Activated T-helper 1 cell treated with anti-CD3 and anti-CD28 coated beads, Interleukin-12 subunit alpha, Interleukin-12 subunit beta, Interleukin-2, Interleukin-4 antibody, amounts not matched to agents 30 ng/mL and 10 ng/mL and 1 ng/mL, durations not matched to agents 14 hours and 24 hours and 36 hours (primary cell): ENCODE data around the gene TDRD1. TPM values are rescaled to one million over a fixed set of nuclear protein-coding genes. Genes with fewer than 3 reads are reported as not detected.

Experiments used
- DNase-seq: peaks from one replicate; pipeline ENCODE4 v3.0.0; 2021; ENCODE audit warnings: low spot score
- H3K27ac Mint-ChIP-seq: one replicate; pipeline ENCODE4 v1.8.0; 2021; ENCODE audit warnings: mild to moderate bottlenecking, mixed read lengths
- H3K27me3 Mint-ChIP-seq: one replicate; pipeline ENCODE4 v1.8.0; 2022; ENCODE audit warnings: mild to moderate bottlenecking, moderate library complexity, mixed read lengths; ENCODE audit not compliant: insufficient read depth
- H3K36me3 Mint-ChIP-seq: one replicate; pipeline ENCODE4 v1.8.0; 2021; ENCODE audit warnings: low read depth, mixed read lengths
- H3K4me1 Mint-ChIP-seq: one replicate; pipeline ENCODE4 v1.8.0; 2021; ENCODE audit warnings: low read depth, mixed read lengths
- H3K4me3 Mint-ChIP-seq: one replicate; pipeline ENCODE4 v1.8.0; 2021; ENCODE audit warnings: mild to moderate bottlenecking, moderate library complexity, mixed read lengths
- H3K9me3 Mint-ChIP-seq: one replicate; pipeline ENCODE4 v1.8.0; 2021; ENCODE audit warnings: mixed read lengths
- intact Hi-C: fragments of 100-400 bp; cut with micrococcal nuclease; formaldehyde crosslinking; loops from one replicate; pipeline ENCODE4 v1.15.1; 2024
- total RNA-seq: library from RNA; stranded (reverse); gene quantifications from 2 replicates; pipeline ENCODE4 v1.2.3, GENCODE V29; 2022

The TDRD1 gene
- total RNA-seq, 1 donor from 2014 or later: 0.13 TPM

DNA sequence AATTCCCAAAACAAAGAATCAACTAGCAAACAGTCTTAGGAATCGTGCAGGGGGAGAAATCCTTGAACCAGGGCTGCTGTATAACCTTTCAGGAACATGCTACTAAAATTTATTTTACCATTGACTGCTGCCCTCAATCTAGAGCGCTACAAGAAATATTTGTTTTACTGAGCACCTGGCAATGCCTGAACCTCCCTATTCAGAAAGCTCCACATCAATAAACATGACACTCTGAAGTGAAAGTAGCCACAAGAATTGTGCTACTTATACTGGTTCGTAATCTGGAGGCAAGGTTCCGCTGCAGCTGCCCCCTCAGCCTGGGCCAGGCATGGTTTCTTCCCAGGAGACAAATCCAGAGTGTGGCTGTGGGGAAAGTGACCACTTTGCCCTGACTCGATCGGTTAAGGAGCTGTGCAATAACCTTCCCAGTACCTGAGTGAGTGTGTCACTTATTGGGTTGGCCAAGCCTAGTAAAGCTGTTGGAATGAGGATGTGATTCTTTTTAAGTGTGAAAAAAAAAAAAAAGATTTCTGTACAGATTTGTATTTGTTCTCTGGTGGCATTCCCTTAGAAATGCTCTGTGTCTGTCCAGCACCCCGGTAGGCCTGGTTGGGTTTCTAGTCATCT is 67.6 kb downstream of the TDRD1 start:
- Mint-ChIP-seq H3K9me3 (no peaks in the 10 kb centered on the region), H3K27ac (no peak overlapping the region), H3K27me3 (peaks cover 17% of the 10 kb centered on the region), H3K4me1 (no peaks in the 10 kb centered on the region), H3K4me3 (no peak overlapping the region), H3K36me3 (no peaks in the 10 kb centered on the region)
- intact Hi-C loops: no loop called here
- no peak for DNase-seq

DNA sequence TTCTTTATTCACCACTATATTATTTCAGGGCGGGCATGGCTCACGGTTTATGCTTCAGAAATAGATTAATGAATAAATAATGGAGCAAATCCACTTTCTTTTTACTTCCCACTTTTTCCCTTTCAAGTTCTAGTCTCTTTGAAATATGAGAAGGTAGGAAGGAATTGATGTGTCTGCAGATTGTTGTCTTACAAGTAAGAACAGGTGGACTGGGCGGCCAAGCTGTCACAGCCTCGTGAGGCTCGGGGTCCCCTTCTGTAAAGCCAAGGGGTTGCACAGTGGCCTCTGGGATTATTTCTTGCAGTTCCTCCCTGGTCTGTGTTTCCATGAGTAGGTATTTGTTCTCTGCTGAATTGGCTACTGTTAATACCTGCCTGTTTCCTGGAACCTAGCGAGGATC is 71.1 kb downstream of the TDRD1 start:
- no peak for DNase-seq
- H3K27me3 Mint-ChIP-seq: peaks cover 4% of the 10 kb centered on the region

DNA sequence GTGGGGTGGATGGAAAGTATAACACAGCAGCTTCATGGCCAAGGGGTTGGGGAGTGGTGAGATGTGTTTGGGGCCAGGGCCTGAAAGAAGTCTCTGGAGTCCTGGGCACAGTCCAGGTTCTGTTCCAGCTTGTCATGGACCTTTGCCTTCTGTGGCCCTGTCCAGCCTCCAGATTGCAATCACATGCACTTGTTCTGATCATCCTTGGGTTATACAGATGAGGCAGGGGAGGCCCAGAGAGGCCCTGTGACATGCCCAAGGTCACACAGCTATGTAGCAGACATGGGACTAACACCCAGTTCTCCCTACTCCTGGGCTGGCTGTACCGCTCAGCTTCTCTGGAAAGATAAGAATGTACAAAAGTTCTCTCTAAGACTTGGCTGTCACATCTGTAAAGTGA is 71.6 kb downstream of the TDRD1 start:
- Mint-ChIP-seq H3K4me1 (no peaks in the 10 kb centered on the region), H3K9me3 (peaks cover 6% of the 10 kb centered on the region), H3K36me3 (no peaks in the 10 kb centered on the region), H3K4me3 (no peak overlapping the region), H3K27ac (no peak overlapping the region), H3K27me3 (peaks cover 4% of the 10 kb centered on the region)
- no peak for DNase-seq
- intact Hi-C loops: no loop called here

More for the DNA sequence above, 71.1 kb downstream of the TDRD1 start:
- H3K9me3 Mint-ChIP-seq: peaks cover 6% of the 10 kb centered on the region
- no peak overlapping the region for H3K27ac Mint-ChIP-seq
- H3K36me3 Mint-ChIP-seq: no peaks in the 10 kb centered on the region
- no peaks in the 10 kb centered on the region for H3K4me1 Mint-ChIP-seq
- intact Hi-C loops: no loop called here
- H3K4me3 Mint-ChIP-seq: no peak overlapping the region

DNA sequence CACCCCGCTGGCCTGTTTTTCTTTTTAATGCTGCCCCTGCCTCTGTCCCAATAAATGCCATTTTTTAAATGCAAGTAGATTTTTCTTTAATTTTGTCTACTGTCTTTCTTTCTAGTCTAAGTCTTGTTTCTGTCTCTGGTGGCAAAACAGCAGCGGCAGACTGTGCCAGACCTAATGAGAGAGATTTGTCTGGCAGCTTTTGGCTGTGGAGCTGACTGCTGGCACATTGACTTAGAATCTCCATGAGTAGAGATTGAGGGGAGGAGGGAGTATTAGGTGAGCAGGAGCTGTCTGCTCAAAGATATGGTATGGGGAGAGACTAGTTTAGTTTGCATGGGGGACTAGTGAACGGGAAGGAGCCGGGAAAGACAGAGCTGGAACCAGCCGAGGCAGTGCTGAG is 72.9 kb downstream of the TDRD1 start:
- Mint-ChIP-seq H3K27ac (no peak overlapping the region), H3K9me3 (peaks cover 6% of the 10 kb centered on the region), H3K27me3 (peaks cover 2% of the 10 kb centered on the region), H3K4me1 (no peaks in the 10 kb centered on the region), H3K4me3 (no peak overlapping the region), H3K36me3 (no peaks in the 10 kb centered on the region)
- DNase-seq: no peak
- intact Hi-C loops: no loop called here

DNA sequence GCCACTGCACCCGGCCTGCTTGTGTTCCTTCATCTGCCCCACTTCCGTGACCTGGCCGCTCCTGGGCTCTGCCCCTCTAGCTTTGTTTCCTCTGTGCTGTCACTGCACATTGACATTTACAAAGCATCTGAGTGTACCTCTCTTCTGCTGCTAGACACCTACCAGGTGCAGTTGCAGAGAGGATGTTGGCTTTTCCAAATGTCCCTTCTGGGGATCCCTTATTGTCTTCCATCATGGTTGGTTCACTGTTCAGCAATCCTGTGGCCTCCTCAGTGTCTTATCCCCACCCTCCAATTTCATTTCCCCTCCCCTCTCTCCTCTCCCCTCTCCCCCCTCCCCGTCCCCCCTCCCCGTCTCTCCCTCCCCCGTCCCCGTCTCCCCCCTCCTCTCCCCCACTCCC is 73.7 kb downstream of the TDRD1 start:
- Mint-ChIP-seq H3K9me3 (peaks cover 6% of the 10 kb centered on the region), H3K4me1 (no peaks in the 10 kb centered on the region), H3K36me3 (no peaks in the 10 kb centered on the region), H3K4me3 (no peak overlapping the region), H3K27me3 (no peaks in the 10 kb centered on the region), H3K27ac (no peak overlapping the region)
- no peak for DNase-seq
- intact Hi-C loops: no loop called here

DNA sequence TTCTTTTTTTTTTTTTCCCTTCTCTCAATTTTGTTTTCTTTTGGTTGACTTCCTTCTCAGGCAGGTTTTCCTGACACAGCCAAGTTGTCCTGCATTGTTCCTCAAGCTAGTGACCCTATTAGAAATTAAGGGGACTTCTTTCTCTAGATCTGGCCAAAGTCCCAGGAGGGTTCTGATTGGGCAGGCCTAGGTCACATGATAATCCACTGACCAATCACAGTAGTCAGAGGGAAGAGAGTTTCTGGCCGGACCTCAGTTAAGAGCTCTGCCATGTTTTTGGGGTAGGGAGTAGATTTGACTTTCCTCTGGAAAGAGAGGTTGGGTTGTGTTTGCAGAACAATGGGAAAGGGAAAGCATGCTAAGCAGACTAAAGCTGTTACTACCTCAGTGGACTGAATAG is 76.1 kb downstream of the TDRD1 start:
- no peak overlapping the region for H3K27ac Mint-ChIP-seq
- intact Hi-C loops: no loop called here
- H3K36me3 Mint-ChIP-seq: no peaks in the 10 kb centered on the region
- no peak overlapping the region for H3K4me3 Mint-ChIP-seq
- peaks cover 6% of the 10 kb centered on the region for H3K9me3 Mint-ChIP-seq
- no peaks in the 10 kb centered on the region for H3K27me3 Mint-ChIP-seq
- no peak for DNase-seq
- H3K4me1 Mint-ChIP-seq: no peaks in the 10 kb centered on the region

DNA sequence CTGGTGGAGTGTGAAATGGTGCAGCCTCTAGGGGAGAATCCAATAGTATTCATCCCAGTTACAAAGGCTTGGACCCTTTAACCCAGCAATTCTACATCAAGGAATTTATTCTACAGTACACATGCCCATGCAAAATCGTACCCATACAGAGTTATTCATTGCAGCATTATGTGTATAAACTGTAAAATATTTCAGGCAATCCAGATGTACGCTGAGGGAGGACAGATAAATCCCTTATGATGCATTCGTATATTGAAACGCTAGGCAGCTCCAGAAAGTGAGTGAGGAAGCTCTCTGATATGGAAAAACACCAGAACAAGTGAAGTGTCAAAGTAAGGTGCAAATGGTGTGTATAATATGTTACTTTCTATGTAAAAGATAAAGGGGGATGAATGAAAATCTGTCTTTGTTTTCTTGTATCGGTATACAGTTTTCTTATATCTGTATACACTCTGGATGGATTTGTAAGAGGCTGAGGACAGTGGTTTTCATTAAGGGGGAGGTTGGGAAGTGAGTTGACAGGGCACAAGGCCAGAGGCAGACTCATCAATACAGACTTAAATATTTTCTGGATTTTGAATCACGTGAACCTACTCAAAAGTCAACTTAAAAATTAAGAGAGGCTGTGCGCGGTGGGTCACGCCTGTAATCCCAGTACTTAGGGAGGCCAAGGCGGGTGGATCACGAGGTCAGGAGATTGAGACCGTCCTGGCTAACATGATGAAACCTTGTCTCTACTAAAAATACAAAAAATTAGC is 77.0 kb downstream of the TDRD1 start:
- H3K27ac Mint-ChIP-seq: no peak overlapping the region

DNA sequence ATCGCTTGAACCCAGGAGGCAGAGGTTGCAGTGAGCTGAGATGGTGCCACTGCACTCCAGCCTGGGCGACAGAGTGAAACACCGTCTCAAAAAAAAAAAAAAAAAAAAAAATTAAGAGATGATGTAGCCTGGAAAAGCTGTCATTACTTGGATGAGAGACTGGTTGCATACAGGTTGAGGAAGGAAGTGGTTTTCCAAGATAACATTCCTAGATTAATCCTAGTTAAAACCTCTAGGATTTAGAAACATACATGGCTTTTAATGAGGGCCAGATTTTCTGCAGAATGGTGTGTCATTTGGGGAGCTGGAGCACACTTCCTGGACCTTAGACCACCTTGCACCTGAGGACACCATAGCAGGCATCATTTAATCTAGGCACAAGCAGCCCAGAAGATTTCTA is 77.7 kb downstream of the TDRD1 start:
- DNase-seq: no peak
- intact Hi-C loops: no loop called here
- H3K4me3 Mint-ChIP-seq: no peak overlapping the region
- H3K36me3 Mint-ChIP-seq: no peaks in the 10 kb centered on the region
- H3K4me1 Mint-ChIP-seq: peaks cover 6% of the 10 kb centered on the region
- H3K27me3 Mint-ChIP-seq: no peaks in the 10 kb centered on the region
- no peak overlapping the region for H3K27ac Mint-ChIP-seq
- H3K9me3 Mint-ChIP-seq: peaks cover 6% of the 10 kb centered on the region

More for the DNA sequence above, 77.0 kb downstream of the TDRD1 start:
- intact Hi-C loops: no loop called here
- Mint-ChIP-seq H3K4me1 (peaks cover 4% of the 10 kb centered on the region), H3K36me3 (no peaks in the 10 kb centered on the region), H3K27me3 (no peaks in the 10 kb centered on the region), H3K4me3 (no peak overlapping the region), H3K9me3 (peaks cover 6% of the 10 kb centered on the region)
- DNase-seq: no peak

DNA sequence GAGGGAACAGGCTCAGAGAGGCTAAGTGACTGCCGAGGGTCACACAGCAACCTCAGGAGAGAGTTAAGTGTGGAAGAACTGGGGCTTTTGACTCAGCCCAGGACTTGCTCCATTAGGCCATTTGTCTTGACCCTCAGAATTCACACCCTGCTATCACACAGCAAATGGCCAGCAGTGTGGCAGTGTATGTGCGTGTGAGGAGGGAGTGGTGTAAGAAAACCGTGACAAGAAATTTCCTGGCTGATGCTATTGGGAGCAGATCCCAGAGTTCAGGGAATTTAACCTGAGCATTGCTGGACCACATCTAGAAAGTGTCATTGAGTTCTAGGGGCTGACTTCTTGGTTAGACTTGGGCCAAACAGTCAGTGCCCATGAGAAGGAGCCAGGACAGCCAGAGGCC is 78.3 kb downstream of the TDRD1 start:
- Mint-ChIP-seq H3K36me3 (no peaks in the 10 kb centered on the region), H3K9me3 (peaks cover 6% of the 10 kb centered on the region), H3K27ac (no peak overlapping the region), H3K4me3 (no peak overlapping the region), H3K27me3 (no peaks in the 10 kb centered on the region), H3K4me1 (peaks cover 6% of the 10 kb centered on the region)
- intact Hi-C loops: no loop called here
- DNase-seq: no peak

DNA sequence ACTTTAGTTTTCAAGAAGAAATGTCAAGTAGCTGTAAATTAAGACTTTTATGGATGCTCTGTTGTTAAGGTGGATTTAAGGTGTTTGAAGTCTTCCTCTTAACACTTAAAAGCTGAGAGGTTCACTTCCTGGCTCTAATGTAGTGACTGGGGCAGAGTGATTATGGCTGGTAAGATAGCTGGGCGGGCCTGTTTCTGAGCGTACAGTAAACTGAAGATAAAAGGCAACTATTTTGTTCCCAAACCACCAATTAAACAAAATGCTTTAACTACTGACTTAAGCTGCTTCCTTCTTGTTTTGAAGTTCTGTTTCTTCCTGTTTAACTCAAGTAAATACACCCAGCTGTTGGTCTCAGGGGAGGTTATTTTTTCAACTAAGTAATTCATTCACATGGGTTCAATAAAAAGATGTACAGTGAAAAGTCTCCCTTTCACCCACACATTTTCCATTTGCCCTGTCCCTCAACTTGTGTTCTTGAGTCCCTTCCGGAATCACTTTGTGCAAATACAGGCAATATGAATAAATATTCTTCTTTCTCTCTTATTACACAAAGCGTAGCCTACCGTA is 79.2 kb downstream of the TDRD1 start:
- H3K4me3 Mint-ChIP-seq: no peak overlapping the region

DNA sequence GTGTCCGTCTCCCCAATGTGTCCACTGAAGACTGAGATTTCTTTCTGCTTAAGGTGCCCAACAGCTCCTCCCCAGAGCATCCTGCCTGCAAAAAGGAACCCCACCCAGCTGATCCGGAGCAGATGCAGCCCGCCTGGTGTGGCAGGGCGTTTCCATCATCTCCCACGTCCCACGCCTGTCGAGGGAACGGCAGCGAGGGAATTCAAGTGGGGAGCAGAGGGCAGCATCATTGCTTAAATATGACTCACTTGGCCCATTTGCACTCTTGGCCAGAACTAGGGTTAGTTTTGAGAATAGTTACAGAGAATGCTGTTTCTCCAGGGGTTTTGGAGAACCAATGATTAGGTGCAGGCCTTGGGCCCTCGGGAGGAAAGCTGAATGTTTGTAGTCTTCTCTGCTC is 80.7 kb downstream of the TDRD1 start:
- Mint-ChIP-seq H3K4me3 (no peak overlapping the region), H3K27me3 (peaks cover 3% of the 10 kb centered on the region), H3K27ac (no peak overlapping the region), H3K36me3 (no peaks in the 10 kb centered on the region), H3K9me3 (no peaks in the 10 kb centered on the region), H3K4me1 (peaks cover 6% of the 10 kb centered on the region)
- DNase-seq: no peak
- intact Hi-C loops: no loop called here

More for the DNA sequence above, 79.2 kb downstream of the TDRD1 start:
- Mint-ChIP-seq H3K27ac (no peak overlapping the region), H3K36me3 (no peaks in the 10 kb centered on the region), H3K9me3 (peaks cover 4% of the 10 kb centered on the region), H3K4me1 (peaks cover 6% of the 10 kb centered on the region), H3K27me3 (no peaks in the 10 kb centered on the region)
- intact Hi-C loops: no loop called here
- no peak for DNase-seq

DNA sequence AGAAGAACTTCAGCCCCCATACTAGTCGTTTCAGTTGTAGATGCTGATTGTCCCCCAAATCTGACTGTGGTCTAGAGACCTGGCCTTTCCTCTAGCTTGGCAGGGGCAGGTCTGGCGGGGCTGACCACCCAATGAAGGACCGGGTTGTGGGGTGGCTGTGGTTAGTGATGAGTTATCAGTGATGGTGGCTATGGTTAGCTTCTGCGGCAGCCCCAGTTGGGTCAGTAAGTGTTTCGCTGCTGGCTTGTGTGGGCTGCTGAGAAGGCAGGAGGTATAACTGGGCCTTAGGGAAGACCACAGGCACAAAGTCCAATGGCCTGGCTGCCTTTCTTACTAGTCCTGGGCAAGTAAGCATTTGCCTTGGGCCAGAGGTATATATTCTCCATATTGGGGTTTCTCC is 81.2 kb downstream of the TDRD1 start:
- no peak for DNase-seq
- Mint-ChIP-seq H3K27me3 (peaks cover 4% of the 10 kb centered on the region), H3K4me1 (peaks cover 6% of the 10 kb centered on the region), H3K9me3 (no peaks in the 10 kb centered on the region), H3K4me3 (no peak overlapping the region), H3K36me3 (no peaks in the 10 kb centered on the region), H3K27ac (no peak overlapping the region)
- intact Hi-C loops: no loop called here

DNA sequence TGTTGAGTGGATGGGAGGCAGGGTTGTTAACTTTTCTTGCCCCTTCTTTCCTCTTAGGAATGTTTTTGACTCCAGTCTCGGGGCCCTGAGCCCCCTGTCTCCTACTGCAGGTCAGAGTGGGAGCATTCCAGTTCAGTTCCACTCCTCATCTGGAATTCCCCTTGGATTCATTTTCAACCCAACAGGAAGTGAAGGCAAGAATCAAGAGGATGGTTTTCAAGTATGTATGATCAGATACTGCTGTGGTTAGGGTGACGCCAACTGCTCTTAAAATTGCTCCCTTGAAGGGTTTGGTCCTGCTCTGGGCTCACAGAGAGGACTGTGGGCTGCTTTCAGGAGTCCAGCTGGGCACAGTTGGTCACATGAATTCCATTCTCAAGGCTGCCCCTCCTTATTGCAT is 81.9 kb downstream of the TDRD1 start:
- no peak overlapping the region for H3K4me3 Mint-ChIP-seq
- H3K36me3 Mint-ChIP-seq: no peaks in the 10 kb centered on the region
- intact Hi-C loops: no loop called here
- peaks cover 6% of the 10 kb centered on the region for H3K4me1 Mint-ChIP-seq
- peaks cover 4% of the 10 kb centered on the region for H3K27me3 Mint-ChIP-seq
- H3K27ac Mint-ChIP-seq: no peak overlapping the region
- no peak for DNase-seq
- no peaks in the 10 kb centered on the region for H3K9me3 Mint-ChIP-seq
